Liver (tissue), 3 donors: Measurements from ENCODE around the gene IGSF6.

Experiments
- ATF3 ChIP-seq: IDR thresholded peaks from 2 replicates; pipeline ENCODE4 v1.6.1; 2016; ENCODE audit warnings: antibody characterized with exemption
- CTCF ChIP-seq: fragments of 150-350 bp; IDR thresholded peaks from 2 replicates; pipeline ENCODE4 v1.5.1; 2017; ENCODE audit warnings: improper control_type of control experiment, low read depth, low read length; ENCODE audit not compliant: missing input control
- EGR1 ChIP-seq, 2 donors: IDR thresholded peaks; 2 replicates each; pipeline ENCODE4 v1.6.1; 2016 to 2018; ENCODE audit warnings: antibody characterized with exemption in 2 of 2, low read depth in 2 of 2
- FOXA1 ChIP-seq: IDR thresholded peaks from 2 replicates; pipeline ENCODE4 v1.6.1; 2016; ENCODE audit warnings: antibody characterized with exemption
- FOXA2 ChIP-seq: IDR thresholded peaks from 2 replicates; pipeline ENCODE4 v1.6.1; 2016; ENCODE audit warnings: antibody characterized with exemption
- GABPA ChIP-seq, 2 donors: IDR thresholded peaks in 1 of 2; conservative IDR thresholded peaks in 1 of 2; 2 replicates each; pipeline ENCODE4 v1.6.1; 2016; ENCODE audit warnings: antibody characterized with exemption in 2 of 2, mild to moderate bottlenecking in 1 of 2, moderate library complexity in 1 of 2
- JUND ChIP-seq, 2 donors: IDR thresholded peaks; 2 replicates each; pipeline ENCODE4 v1.6.1; 2016; ENCODE audit warnings: antibody characterized with exemption in 2 of 2
- RAD21 ChIP-seq, 2 donors: IDR thresholded peaks; 2 replicates each; pipeline ENCODE4 v1.6.1; 2016; ENCODE audit warnings: antibody characterized with exemption in 2 of 2, mild to moderate bottlenecking in 2 of 2
- REST ChIP-seq: IDR thresholded peaks from 2 replicates; pipeline ENCODE4 v1.6.1; 2016; ENCODE audit warnings: antibody characterized with exemption, mild to moderate bottlenecking
- RXRA ChIP-seq, 2 donors: IDR thresholded peaks; 2 replicates each; pipeline ENCODE4 v1.6.1; 2017 to 2018; ENCODE audit warnings: antibody characterized with exemption in 2 of 2, mild to moderate bottlenecking in 1 of 2
- SP1 ChIP-seq: IDR thresholded peaks from 2 replicates; pipeline ENCODE4 v1.6.1; 2018; ENCODE audit warnings: antibody characterized with exemption, mild to moderate bottlenecking
- TAF1 ChIP-seq: conservative IDR thresholded peaks from 2 replicates; pipeline ENCODE4 v1.6.1; 2016; ENCODE audit warnings: antibody characterized with exemption, mild to moderate bottlenecking
- YY1 ChIP-seq: IDR thresholded peaks from 2 replicates; pipeline ENCODE4 v1.6.1; 2016; ENCODE audit warnings: antibody characterized with exemption, mild to moderate bottlenecking
- ZBTB33 ChIP-seq: IDR thresholded peaks from 2 replicates; pipeline ENCODE4 v1.6.1; 2016; ENCODE audit warnings: antibody characterized with exemption
- donor health status: healthy.
- donor health status: healthy.

GRCh38 chr16:21593530-21594289 is 58.7 kb downstream of the IGSF6 start:
- no peak for TF ChIP-seq CTCF
- no peak for TF ChIP-seq ATF3
- no peak for TF ChIP-seq GABPA (IDR thresholded peaks at IDR 0.05 in 1 of 2, conservative IDR thresholded peaks at IDR 0.05 in 1 of 2)
- TF ChIP-seq REST: no peak
- TF ChIP-seq FOXA1: no peak
- no peak for TF ChIP-seq RXRA (IDR thresholded peaks at IDR 0.05)
- no peak for TF ChIP-seq RAD21 (IDR thresholded peaks at IDR 0.05)
- TF ChIP-seq ZBTB33: no peak
- TF ChIP-seq TAF1: no peak
- no peak for TF ChIP-seq EGR1 (IDR thresholded peaks at IDR 0.05; ENCODE audit: low read depth in 2 of 2)
- TF ChIP-seq YY1: no peak
- no peak for TF ChIP-seq SP1
- TF ChIP-seq JUND (IDR thresholded peaks at IDR 0.05): no peak
- no peak for TF ChIP-seq FOXA2
